ENCODE data around the gene CAV2.

GRCh38 chr7:116528008-116528789 lies 28.7 kb downstream of the CAV2 start:
- TF ChIP-seq CTCF (IDR thresholded peaks at IDR 0.05; ENCODE audit: low read length) (no peak), EZH2 (optimal IDR thresholded peaks at IDR 0.05; ENCODE audit: low read depth, low read length) (no peak), EZH2phosphoT487 (IDR thresholded peaks at IDR 0.05; ENCODE audit: low read length) (no peak)
